Limb (tissue), 2 donors: ENCODE data around the gene DYNC2I2.
A peak's percentile ranks its signal among the peaks of the same experiment; 100 is the strongest.
"Not testable (repeated sequence)": the region's sequence is repeated elsewhere in the genome, so short reads cannot be mapped to it uniquely, and the experiment has no call there.

Experiments used
- DNase-seq, 2 donors: peaks; one replicate each; pipeline ENCODE4 v3.0.0-alpha.2; 2016; ENCODE audit errors: extremely low spot score in 2 of 2

Gene DYNC2I2

GRCh38 chr9:128619779-128620178 lies 36.9 kb downstream of the DYNC2I2 start:
- DNase-seq = no peak

GRCh38 chr9:128619127-128619526 lies 37.5 kb downstream of the DYNC2I2 start:
- no peak for DNase-seq

GRCh38 chr9:128617943-128618342 lies 38.7 kb downstream of the DYNC2I2 start:
- DNase-seq = no peak

- DNase-seq = no peak
Measured at GRCh38 chr9:128615571-128615970, 41.1 kb downstream of the DYNC2I2 start.

GRCh38 chr9:128614728-128615127 lies 41.9 kb downstream of the DYNC2I2 start:
- DNase-seq = no peak

GRCh38 chr9:128611600-128612394 lies 44.9 kb downstream of the DYNC2I2 start:
- no peak for DNase-seq

- no peak for DNase-seq
Measured at GRCh38 chr9:128610897-128611296, 45.8 kb downstream of the DYNC2I2 start.

GRCh38 chr9:128607642-128608350 lies 48.9 kb downstream of the DYNC2I2 start:
- DNase-seq = peak; percentile 38 to 57

GRCh38 chr9:128603697-128604096 lies 53.0 kb downstream of the DYNC2I2 start:
- DNase-seq = no peak

GRCh38 chr9:128600099-128600498 lies 56.5 kb downstream of the DYNC2I2 start:
- no peak for DNase-seq

- no peak for DNase-seq
Measured at GRCh38 chr9:128595471-128595870, 61.2 kb downstream of the DYNC2I2 start.

GRCh38 chr9:128593856-128594255 lies 62.8 kb downstream of the DYNC2I2 start:
- no peak for DNase-seq

- no peak for DNase-seq
Measured at GRCh38 chr9:128593039-128593438, 63.6 kb downstream of the DYNC2I2 start.

GRCh38 chr9:128588581-128589233 lies 67.9 kb downstream of the DYNC2I2 start:
- DNase-seq = no peak

- DNase-seq = no peak
Measured at GRCh38 chr9:128587453-128587852, 69.2 kb downstream of the DYNC2I2 start.

GRCh38 chr9:128586934-128587333 lies 69.7 kb downstream of the DYNC2I2 start:
- DNase-seq = not testable (repeated sequence)

- not testable (repeated sequence) for DNase-seq
Measured at GRCh38 chr9:128585155-128585554, 71.5 kb downstream of the DYNC2I2 start.
